ENCODE results near the gene FSHR. TPM values are rescaled to one million over a fixed set of nuclear protein-coding genes. Genes with fewer than 3 reads are reported as not detected.

The FSHR gene
- total RNA-seq, 1 experiment from 2014 or later = not detected

DNA sequence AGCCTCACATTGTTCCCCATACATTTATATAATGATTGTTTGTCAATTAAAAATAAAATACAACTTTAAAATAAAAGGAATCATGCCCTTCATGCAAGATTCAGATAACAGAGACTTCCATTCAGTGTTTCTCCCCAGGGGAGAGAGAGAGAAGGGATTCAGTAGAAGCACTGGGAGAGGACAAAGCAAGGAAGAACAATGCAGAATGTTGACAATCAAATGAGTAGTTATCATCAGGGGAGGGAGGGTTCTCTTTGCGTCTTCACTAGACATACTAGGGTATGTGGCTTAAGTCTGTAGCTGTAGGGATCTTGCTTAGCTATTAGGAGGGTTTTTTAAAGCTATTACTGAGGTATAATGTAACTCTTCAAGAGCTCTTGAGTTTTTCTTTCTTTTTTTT is 30.7 kb downstream of the FSHR start:
- H3K27ac Mint-ChIP-seq (ENCODE audit: low read depth, unreplicated experiment) = no peak overlapping the region
- no TSS peak for BruUV-seq (replicated peaks)
- no peak for DNase-seq (ENCODE audit: unreplicated experiment)
- TF ChIP-seq, protein P1, sequence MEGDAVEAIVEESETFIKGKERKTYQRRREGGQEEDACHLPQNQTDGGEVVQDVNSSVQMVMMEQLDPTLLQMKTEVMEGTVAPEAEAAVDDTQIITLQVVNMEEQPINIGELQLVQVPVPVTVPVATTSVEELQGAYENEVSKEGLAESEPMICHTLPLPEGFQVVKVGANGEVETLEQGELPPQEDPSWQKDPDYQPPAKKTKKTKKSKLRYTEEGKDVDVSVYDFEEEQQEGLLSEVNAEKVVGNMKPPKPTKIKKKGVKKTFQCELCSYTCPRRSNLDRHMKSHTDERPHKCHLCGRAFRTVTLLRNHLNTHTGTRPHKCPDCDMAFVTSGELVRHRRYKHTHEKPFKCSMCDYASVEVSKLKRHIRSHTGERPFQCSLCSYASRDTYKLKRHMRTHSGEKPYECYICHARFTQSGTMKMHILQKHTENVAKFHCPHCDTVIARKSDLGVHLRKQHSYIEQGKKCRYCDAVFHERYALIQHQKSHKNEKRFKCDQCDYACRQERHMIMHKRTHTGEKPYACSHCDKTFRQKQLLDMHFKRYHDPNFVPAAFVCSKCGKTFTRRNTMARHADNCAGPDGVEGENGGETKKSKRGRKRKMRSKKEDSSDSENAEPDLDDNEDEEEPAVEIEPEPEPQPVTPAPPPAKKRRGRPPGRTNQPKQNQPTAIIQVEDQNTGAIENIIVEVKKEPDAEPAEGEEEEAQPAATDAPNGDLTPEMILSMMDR (IDR thresholded peaks at IDR 0.05; ENCODE audit: unreplicated experiment) = no peak
- H3K36me3 Mint-ChIP-seq (ENCODE audit: insufficient read depth, unreplicated experiment) = no peaks in the 10 kb centered on the region
- H3K27me3 Mint-ChIP-seq (ENCODE audit: insufficient read depth, unreplicated experiment) = no peaks in the 10 kb centered on the region
- no peaks in the 10 kb centered on the region for H3K4me1 Mint-ChIP-seq (ENCODE audit: insufficient read depth, unreplicated experiment)
- intact Hi-C loops (cut with micrococcal nuclease) = no loop called here
- peaks cover 49% of the 10 kb centered on the region for H3K9me3 Mint-ChIP-seq (ENCODE audit: unreplicated experiment)
- POLR2A ChIA-PET = no interaction called here
- H3K4me3 Mint-ChIP-seq (ENCODE audit: unreplicated experiment) = no peak overlapping the region
- CTCF ChIA-PET = interaction anchor here (0.6 kb wide), 1 partner anchor 27 kb away, joined by 5 read pairs; no protein-coding TSS in a partner anchor

DNA sequence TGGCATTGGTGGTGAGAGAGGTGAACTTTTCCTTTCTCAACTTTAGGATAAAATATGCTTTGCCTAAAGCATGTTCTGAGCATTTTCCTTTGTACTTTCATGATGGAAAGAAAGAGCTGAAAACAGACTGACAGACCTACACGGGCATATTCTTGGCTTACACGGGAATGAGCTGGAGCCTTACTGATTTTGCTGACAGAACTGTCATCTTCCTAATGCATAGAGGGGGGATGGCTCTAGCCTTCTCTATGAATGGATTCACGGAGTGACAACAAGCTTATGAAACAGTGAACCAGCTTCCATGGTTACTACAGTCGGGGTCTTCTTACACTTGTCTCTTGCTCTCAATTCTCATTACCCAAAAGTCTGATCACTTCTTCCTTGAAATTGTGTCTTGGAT is 32.2 kb downstream of the FSHR start:
- CTCF ChIA-PET = interaction anchor here (0.6 kb wide), 1 partner anchor 193 kb away, joined by 3 read pairs; no protein-coding TSS in a partner anchor
- Mint-ChIP-seq H3K27ac (ENCODE audit: low read depth, unreplicated experiment) (no peak overlapping the region), H3K9me3 (ENCODE audit: unreplicated experiment) (peaks cover 39% of the 10 kb centered on the region), H3K36me3 (ENCODE audit: insufficient read depth, unreplicated experiment) (no peaks in the 10 kb centered on the region), H3K27me3 (ENCODE audit: insufficient read depth, unreplicated experiment) (no peaks in the 10 kb centered on the region), H3K4me3 (ENCODE audit: unreplicated experiment) (no peak overlapping the region), H3K4me1 (ENCODE audit: insufficient read depth, unreplicated experiment) (no peaks in the 10 kb centered on the region)
- POLR2A ChIA-PET = no interaction called here
- intact Hi-C loops (cut with micrococcal nuclease) = no loop called here
- TF ChIP-seq, protein P1 (IDR thresholded peaks at IDR 0.05; ENCODE audit: unreplicated experiment) = no peak
- BruUV-seq (replicated peaks) = no TSS peak
- no peak for DNase-seq (ENCODE audit: unreplicated experiment)

DNA sequence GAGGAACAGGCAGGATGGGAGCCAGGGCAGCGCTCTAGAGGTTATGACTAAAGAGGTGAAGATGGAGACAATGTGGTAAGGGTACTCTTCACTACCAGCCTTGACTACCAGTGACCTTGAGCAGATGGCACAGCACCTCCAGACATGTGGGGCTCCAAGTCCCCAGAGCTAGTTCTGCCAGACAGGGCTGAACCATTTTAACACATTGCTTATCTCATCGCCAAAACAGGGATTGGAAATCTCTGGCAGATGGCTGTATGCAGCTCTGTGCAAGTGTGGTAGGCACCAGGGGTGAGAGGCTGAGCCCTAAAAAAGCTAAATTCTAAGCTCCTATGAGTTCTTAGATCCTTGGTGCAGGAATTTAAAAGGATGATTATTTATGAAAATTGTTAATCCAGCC is 41.3 kb downstream of the FSHR start:
- POLR2A ChIA-PET = interaction anchor here (0.5 to 0.6 kb wide), 2 partner anchors 174 to 287 kb away, joined by 3 read pairs; no protein-coding TSS in a partner anchor
- Mint-ChIP-seq H3K4me1 (ENCODE audit: insufficient read depth, unreplicated experiment) (no peaks in the 10 kb centered on the region), H3K27ac (ENCODE audit: low read depth, unreplicated experiment) (no peak overlapping the region), H3K27me3 (ENCODE audit: insufficient read depth, unreplicated experiment) (no peaks in the 10 kb centered on the region), H3K9me3 (ENCODE audit: unreplicated experiment) (peaks cover 21% of the 10 kb centered on the region), H3K36me3 (ENCODE audit: insufficient read depth, unreplicated experiment) (no peaks in the 10 kb centered on the region), H3K4me3 (ENCODE audit: unreplicated experiment) (no peak overlapping the region)
- BruUV-seq (replicated peaks) = no TSS peak
- TF ChIP-seq, protein P1 (IDR thresholded peaks at IDR 0.05; ENCODE audit: unreplicated experiment) = no peak
- intact Hi-C loops (cut with micrococcal nuclease) = no loop called here
- no peak for DNase-seq (ENCODE audit: unreplicated experiment)
- CTCF ChIA-PET = interaction anchor here (0.6 kb wide), 1 partner anchor 149 kb away, joined by 3 read pairs; no protein-coding TSS in a partner anchor

DNA sequence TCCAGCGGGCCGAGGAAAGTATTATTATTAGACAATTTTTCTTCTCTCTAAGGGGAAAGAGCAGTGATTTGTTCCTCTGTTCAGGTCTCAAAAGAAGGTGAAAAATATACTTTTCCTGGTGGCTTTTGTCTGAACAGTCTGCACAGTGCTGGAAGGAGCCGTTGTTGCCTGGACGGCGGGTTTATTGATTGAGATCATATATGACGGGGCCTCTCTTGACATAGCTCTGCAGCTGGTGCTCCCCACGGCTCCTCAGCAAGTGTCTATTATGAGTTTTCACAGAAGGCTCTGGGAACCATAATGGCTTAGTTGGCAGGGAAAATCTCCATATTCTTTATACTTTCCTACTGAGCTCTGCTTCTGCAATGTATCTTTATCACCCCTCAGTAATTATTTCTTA is 42.9 kb downstream of the FSHR start:
- BruUV-seq (replicated peaks) = no TSS peak
- no peak overlapping the region for H3K4me3 Mint-ChIP-seq (ENCODE audit: unreplicated experiment)
- intact Hi-C loops (cut with micrococcal nuclease) = no loop called here
- ChIA-PET POLR2A (no interaction called here), CTCF (no interaction called here)
- H3K27ac Mint-ChIP-seq (ENCODE audit: low read depth, unreplicated experiment) = no peak overlapping the region
- H3K27me3 Mint-ChIP-seq (ENCODE audit: insufficient read depth, unreplicated experiment) = no peaks in the 10 kb centered on the region
- no peaks in the 10 kb centered on the region for H3K36me3 Mint-ChIP-seq (ENCODE audit: insufficient read depth, unreplicated experiment)
- TF ChIP-seq, protein P1 (IDR thresholded peaks at IDR 0.05; ENCODE audit: unreplicated experiment) = no peak
- peaks cover 30% of the 10 kb centered on the region for H3K9me3 Mint-ChIP-seq (ENCODE audit: unreplicated experiment)
- H3K4me1 Mint-ChIP-seq (ENCODE audit: insufficient read depth, unreplicated experiment) = no peaks in the 10 kb centered on the region
- no peak for DNase-seq (ENCODE audit: unreplicated experiment)

Data from MCF 10A (cell line).